Measurements from ENCODE around the gene MCMBP. TPM values are rescaled to one million over a fixed set of nuclear protein-coding genes. Genes with fewer than 3 reads are reported as not detected.

Gene MCMBP
- total and polyA plus RNA-seq, 2 donors (not counting 3 experiments of a cell fraction or from before 2014, with no cell fraction given) = 44.8 to 62.5 TPM

GRCh38 chr10:119863951-119864565 is 8.6 kb downstream of the MCMBP start:
- H3K79me2 ChIP-seq (ENCODE audit: control insufficient read depth, insufficient read depth, low read length) = peaks cover 97% of the 10 kb centered on the region
- no peak overlapping the region for H2AFZ ChIP-seq (ENCODE audit: low read depth, low read length)
- H3K4me3 ChIP-seq (replicated peaks in 1 of 3; ENCODE audit: insufficient read depth in 1 of 3, low read depth in 1 of 3, low read length in 3 of 3) = no peak overlapping the region
- H3K27ac ChIP-seq (ENCODE audit: insufficient read depth, low read depth, low read length) = no peak overlapping the region
- no TSS peak for BruUV-seq (replicated peaks)
- FAIRE-seq = no peak
- ChIA-PET CTCF (interaction anchor here (1.0 to 2.9 kb wide), 2 partner anchors 113 to 138 kb away, joined by 3 to 21 read pairs; partner anchors contain the start of gene INPP5F), POLR2A (no interaction called here)
- no peaks in the 10 kb centered on the region for H3K9me3 ChIP-seq (replicated peaks; ENCODE audit: control insufficient read depth, insufficient read depth, low read length)
- no peak overlapping the region for H3K9ac ChIP-seq (replicated peaks; ENCODE audit: extremely low read depth, insufficient read depth, low read length)
- no peaks in the 10 kb centered on the region for H3K36me3 ChIP-seq (ENCODE audit: control insufficient read depth in 2 of 2, extremely low read depth in 1 of 2, insufficient read depth in 2 of 2, low read length in 2 of 2)
- H4K20me1 ChIP-seq (replicated peaks; ENCODE audit: control insufficient read depth, extremely low read depth, insufficient read depth, low read length) = peaks cover 2% of the 10 kb centered on the region
- no peak overlapping the region for H3K4me2 ChIP-seq (ENCODE audit: insufficient read depth, low read length)
- no peaks in the 10 kb centered on the region for H3K9me1 ChIP-seq (replicated peaks; ENCODE audit: control insufficient read depth, extremely low read depth, insufficient read depth, low read length)
- no peaks in the 10 kb centered on the region for H3K27me3 ChIP-seq (ENCODE audit: control insufficient read depth in 2 of 2, insufficient read depth in 2 of 2, low read length in 2 of 2)
- H3K4me1 ChIP-seq (ENCODE audit: control insufficient read depth, extremely low read depth, insufficient read depth, low read length) = peaks cover 4% of the 10 kb centered on the region
- TF ChIP-seq MYC (IDR thresholded peaks at IDR 0.05; ENCODE audit: low read depth, low read length) (no peak), EZH2 (IDR thresholded peaks at IDR 0.05; ENCODE audit: borderline replicate concordance, low read depth, low read length, severe bottlenecking) (no peak)
- dilution Hi-C loops (cut with MboI; ENCODE audit: extremely low pct_ligation_motif_present, low sequenced_read_pairs) (no loop called here), intact Hi-C loops (cut with micrococcal nuclease) (no loop called here)
- DNase-seq (ENCODE audit: low read depth, low spot score) = no peak

DNA sequence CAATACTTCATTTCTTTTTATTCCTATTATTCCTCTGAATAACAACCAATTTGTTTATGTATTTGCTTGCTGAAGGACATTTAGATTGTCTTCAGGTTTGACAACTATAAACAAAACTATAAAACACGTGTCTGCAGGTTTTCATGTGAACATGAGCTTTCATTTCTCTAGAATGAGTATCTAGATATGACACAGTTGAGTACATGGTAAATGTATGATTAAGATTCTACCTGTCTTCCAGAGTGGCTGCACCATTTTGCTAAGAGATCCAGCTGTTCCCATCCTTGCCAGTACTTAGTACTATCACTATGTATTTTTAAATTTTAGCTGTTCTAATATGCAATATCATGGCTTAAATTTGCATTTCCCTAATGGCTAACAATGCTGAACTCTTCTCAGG is 10.1 kb downstream of the MCMBP start:
- H3K36me3 ChIP-seq (ENCODE audit: control insufficient read depth in 2 of 2, extremely low read depth in 1 of 2, insufficient read depth in 2 of 2, low read length in 2 of 2) = peaks cover 0 to 6% of the 10 kb centered on the region in 2 experiments
- H3K4me1 ChIP-seq (ENCODE audit: control insufficient read depth, extremely low read depth, insufficient read depth, low read length) = peaks cover 5% of the 10 kb centered on the region
- H3K79me2 ChIP-seq (ENCODE audit: control insufficient read depth, insufficient read depth, low read length) = peaks cover 93% of the 10 kb centered on the region
- no peak overlapping the region for H3K4me2 ChIP-seq (ENCODE audit: insufficient read depth, low read length)
- H3K4me3 ChIP-seq (replicated peaks in 1 of 3; ENCODE audit: insufficient read depth in 1 of 3, low read depth in 1 of 3, low read length in 3 of 3) = no peak overlapping the region
- DNase-seq (ENCODE audit: low read depth, low spot score) (no peak), FAIRE-seq (no peak)
- no peak overlapping the region for H3K9ac ChIP-seq (replicated peaks; ENCODE audit: extremely low read depth, insufficient read depth, low read length)
- H3K9me1 ChIP-seq (replicated peaks; ENCODE audit: control insufficient read depth, extremely low read depth, insufficient read depth, low read length) = no peaks in the 10 kb centered on the region
- TF ChIP-seq POLR2A (IDR thresholded peaks at IDR 0.05; ENCODE audit: low read depth, low read length) (no peak), POLR2AphosphoS5 (IDR thresholded peaks at IDR 0.05; ENCODE audit: insufficient read depth, low read depth, low read length) (no peak)
- no TSS peak for BruUV-seq (replicated peaks)
- dilution Hi-C loops (cut with MboI; ENCODE audit: extremely low pct_ligation_motif_present, low sequenced_read_pairs) (no loop called here), intact Hi-C loops (cut with micrococcal nuclease) (no loop called here)
- CTCF ChIA-PET = interaction anchor here (1.0 to 8.1 kb wide), 4 partner anchors 9 to 254 kb away, joined by 3 to 85 read pairs (median 12); no protein-coding TSS in a partner anchor
- no peaks in the 10 kb centered on the region for H3K27me3 ChIP-seq (ENCODE audit: control insufficient read depth in 2 of 2, insufficient read depth in 2 of 2, low read length in 2 of 2)
- no peaks in the 10 kb centered on the region for H3K9me3 ChIP-seq (replicated peaks; ENCODE audit: control insufficient read depth, insufficient read depth, low read length)
- H2AFZ ChIP-seq (ENCODE audit: low read depth, low read length) = no peak overlapping the region
- POLR2A ChIA-PET = interaction anchor here (1.1 kb wide), 1 partner anchor 10 kb away, joined by 3 read pairs; the partner anchor contains the start of gene MCMBP
- H3K27ac ChIP-seq (ENCODE audit: insufficient read depth, low read depth, low read length) = no peak overlapping the region
- H4K20me1 ChIP-seq (replicated peaks; ENCODE audit: control insufficient read depth, extremely low read depth, insufficient read depth, low read length) = no peaks in the 10 kb centered on the region

Data from endothelial cell of umbilical vein (primary cell).